HepG2 (cell line): ENCODE results near the gene TOR4A. TPM values are rescaled to one million over a fixed set of nuclear protein-coding genes. Genes with fewer than 3 reads are reported as not detected.

Experiments
- BCL6 ChIP-seq: IDR thresholded peaks from 2 replicates; pipeline ENCODE4 v1.6.1; 2016; ENCODE audit warnings: missing genetic modification reagents, missing compliant biosample characterization
- CHCHD3 ChIP-seq: sonication (generic); formaldehyde crosslinking; IDR thresholded peaks from 2 replicates; pipeline ENCODE4 v1.8.0; 2022; ENCODE audit warnings: mild to moderate bottlenecking, missing genetic modification reagents, moderate library complexity
- DMAP1 ChIP-seq: IDR thresholded peaks from 2 replicates; pipeline ENCODE4 v1.6.1; 2016
- GATA4 ChIP-seq: sonication (generic); IDR thresholded peaks from 2 replicates; pipeline ENCODE4 v1.6.1; 2016; ENCODE audit warnings: antibody characterized with exemption, low read depth, borderline replicate concordance
- HDAC2 ChIP-seq: sonication (generic); formaldehyde crosslinking; IDR thresholded peaks from 2 replicates; pipeline ENCODE4 v1.4.0; 2020; ENCODE audit warnings: missing genetic modification reagents
- HOXA9 ChIP-seq: sonication (generic); formaldehyde crosslinking; IDR thresholded peaks from 2 replicates; pipeline ENCODE4 v1.8.1; 2022; ENCODE audit warnings: missing genetic modification reagents, mild to moderate bottlenecking, moderate library complexity, borderline replicate concordance
- IRF2 ChIP-seq: IDR thresholded peaks from 2 replicates; pipeline ENCODE4 v1.6.1; 2018; ENCODE audit warnings: missing genetic modification reagents, missing compliant biosample characterization
- IRF9 ChIP-seq: sonication (generic); formaldehyde crosslinking; IDR thresholded peaks from 2 replicates; pipeline ENCODE4 v1.8.0; 2022; ENCODE audit warnings: missing genetic modification reagents, mild to moderate bottlenecking, borderline replicate concordance
- KMT2A ChIP-seq: sonication (generic); formaldehyde crosslinking; IDR thresholded peaks from 2 replicates; pipeline ENCODE4 v1.4.0; 2020; ENCODE audit warnings: missing genetic modification reagents
- MEF2D ChIP-seq: sonication (generic); formaldehyde crosslinking; IDR thresholded peaks from 2 replicates; pipeline ENCODE4 v1.5.1; 2020; ENCODE audit warnings: mild to moderate bottlenecking, missing genetic modification reagents
- NCOA5 ChIP-seq: sonication (generic); formaldehyde crosslinking; IDR thresholded peaks from 2 replicates; pipeline ENCODE4 v1.4.0; 2020; ENCODE audit warnings: missing genetic modification reagents
- NFATC3 ChIP-seq: sonication (generic); formaldehyde crosslinking; IDR thresholded peaks from 2 replicates; pipeline ENCODE4 v1.5.1; 2020; ENCODE audit warnings: mild to moderate bottlenecking, missing genetic modification reagents
- SOX5 ChIP-seq: IDR thresholded peaks from 2 replicates; pipeline ENCODE4 v1.6.1; 2016; ENCODE audit warnings: borderline replicate concordance
- TCF7 ChIP-seq: sonication (generic); IDR thresholded peaks from 2 replicates; pipeline ENCODE4 v1.6.1; 2016; ENCODE audit warnings: antibody characterized with exemption, low read depth
- ZBTB7B ChIP-seq: sonication (generic); formaldehyde crosslinking; IDR thresholded peaks from 2 replicates; pipeline ENCODE4 v1.4.0; 2020; ENCODE audit warnings: missing genetic modification reagents
- ZFX ChIP-seq: sonication (generic); formaldehyde crosslinking; IDR thresholded peaks from 2 replicates; pipeline ENCODE4 v1.4.0; 2020; ENCODE audit warnings: mild to moderate bottlenecking, low read depth, missing genetic modification reagents, moderate library complexity
- ZNF501 ChIP-seq: sonication (generic); formaldehyde crosslinking; IDR thresholded peaks from 2 replicates; pipeline ENCODE4 v1.5.1; 2020; ENCODE audit warnings: mild to moderate bottlenecking, moderate library complexity, missing genetic modification reagents
- ZNF549 ChIP-seq: sonication (generic); formaldehyde crosslinking; IDR thresholded peaks from 2 replicates; pipeline ENCODE4 v1.5.0; 2020; ENCODE audit warnings: missing genetic modification reagents
- ZNF713 ChIP-seq: sonication (generic); formaldehyde crosslinking; IDR thresholded peaks from 2 replicates; pipeline ENCODE4 v1.4.0; 2020; ENCODE audit warnings: mild to moderate bottlenecking, missing genetic modification reagents
- ZNF776 ChIP-seq: sonication (generic); formaldehyde crosslinking; IDR thresholded peaks from 2 replicates; pipeline ENCODE4 v1.4.0; 2020; ENCODE audit warnings: mild to moderate bottlenecking, missing genetic modification reagents
- ZNF788 ChIP-seq: sonication (generic); formaldehyde crosslinking; IDR thresholded peaks from 2 replicates; pipeline ENCODE4 v1.5.0; 2020; ENCODE audit warnings: mild to moderate bottlenecking, missing genetic modification reagents, borderline replicate concordance
- ZNF891 ChIP-seq: sonication (generic); formaldehyde crosslinking; IDR thresholded peaks from 2 replicates; pipeline ENCODE4 v1.5.0; 2020; ENCODE audit warnings: mild to moderate bottlenecking, missing genetic modification reagents
- polyA plus RNA-seq, 8 experiments: library from polyadenylated mRNA; depleted of rRNA in 3 of 8; stranded (reverse) in 7 of 8; unstranded in 1 of 8; fragments of >200 nt; fragmentation: Illumina TruSeq in 4 of 8; extraction: Trizol in 4 of 8; gene quantifications; 2 replicates each; pipeline versions ENCODE4 v1.2.1 to v1.2.3, GENCODE V29; 2011 to 2016; ENCODE audit warnings: low read depth in 4 of 8, missing spikeins in 1 of 8, mixed read lengths in 1 of 8; ENCODE audit not compliant: insufficient read depth in 1 of 8
- total RNA-seq, 5 experiments: library from RNA; depleted of rRNA; stranded (reverse); fragments of >200 nt; fragmentation: Illumina TruSeq; extraction: Trizol; gene quantifications; 2 replicates each; pipeline ENCODE4 v1.2.3, GENCODE V29; 2016; ENCODE audit warnings: low read depth in 1 of 5
- TF ChIP-seq, protein P1 (sequence below): sonication (generic); formaldehyde crosslinking; IDR thresholded peaks from 2 replicates; pipeline ENCODE4 v1.5.1; 2020; ENCODE audit warnings: mild to moderate bottlenecking, missing genetic modification reagents, moderate library complexity
- TF ChIP-seq, protein P2 (sequence below), 2 experiments: sonication (generic) in 1 of 2; formaldehyde crosslinking in 1 of 2; IDR thresholded peaks; 2 replicates each; pipeline versions ENCODE4 v1.4.0 to v1.6.1; 2018 to 2020; ENCODE audit warnings: missing genetic modification reagents in 2 of 2, borderline replicate concordance in 1 of 2, low read depth in 1 of 2, mild to moderate bottlenecking in 1 of 2, missing biosample characterization in 1 of 2
- TF ChIP-seq, protein P3 (sequence below): sonication (generic); formaldehyde crosslinking; IDR thresholded peaks from 2 replicates; pipeline ENCODE4 v1.5.1; 2020; ENCODE audit warnings: missing genetic modification reagents, mild to moderate bottlenecking, borderline replicate concordance

TOR4A gene
- total and polyA plus RNA-seq, 2 of the 13 experiments (the other 11 are each of a cell fraction or from before 2014, with no cell fraction given) = 11.1 to 14.2 TPM

- TF ChIP-seq, protein P1, sequence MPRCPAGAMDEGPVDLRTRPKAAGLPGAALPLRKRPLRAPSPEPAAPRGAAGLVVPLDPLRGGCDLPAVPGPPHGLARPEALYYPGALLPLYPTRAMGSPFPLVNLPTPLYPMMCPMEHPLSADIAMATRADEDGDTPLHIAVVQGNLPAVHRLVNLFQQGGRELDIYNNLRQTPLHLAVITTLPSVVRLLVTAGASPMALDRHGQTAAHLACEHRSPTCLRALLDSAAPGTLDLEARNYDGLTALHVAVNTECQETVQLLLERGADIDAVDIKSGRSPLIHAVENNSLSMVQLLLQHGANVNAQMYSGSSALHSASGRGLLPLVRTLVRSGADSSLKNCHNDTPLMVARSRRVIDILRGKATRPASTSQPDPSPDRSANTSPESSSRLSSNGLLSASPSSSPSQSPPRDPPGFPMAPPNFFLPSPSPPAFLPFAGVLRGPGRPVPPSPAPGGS (CRISPR knock-in tag) = no peak
- TF ChIP-seq DMAP1 (CRISPR knock-in tag) (no peak), IRF9 (CRISPR knock-in tag) (no peak), NFATC3 (CRISPR knock-in tag) (0 out of 2 replicates have a peak, but pooled peaks have one; percentile 37), GATA4 (no peak), ZNF713 (CRISPR knock-in tag) (no peak), MEF2D (0 out of 2 replicates have a peak, but pooled peaks have one; percentile 25), HDAC2 (CRISPR knock-in tag) (peak; percentile 53; the same call in 1 of the 2 replicates), BCL6 (CRISPR knock-in tag) (0 out of 2 replicates have a peak, but pooled peaks have one; percentile 37), ZNF891 (CRISPR knock-in tag) (no peak), ZNF788 (no peak; the same call in 1 of the 2 replicates), ZNF776 (CRISPR knock-in tag) (no peak), TCF7 (no peak), HOXA9 (0 out of 2 replicates have a peak, but pooled peaks have one; percentile 9), KMT2A (CRISPR knock-in tag) (no peak; the same call in 1 of the 2 replicates), CHCHD3 (CRISPR knock-in tag) (0 out of 2 replicates have a peak, but pooled peaks have one; percentile 46), ZNF501 (CRISPR knock-in tag) (peak; percentile 87), IRF2 (CRISPR knock-in tag) (peak; percentile 12; the same call in 1 of the 2 replicates), SOX5 (CRISPR knock-in tag) (no peak), ZNF549 (no peak), NCOA5 (CRISPR knock-in tag) (no peak), ZFX (CRISPR knock-in tag) (no peak), ZBTB7B (CRISPR knock-in tag) (peak; percentile 63)
- TF ChIP-seq, protein P2, sequence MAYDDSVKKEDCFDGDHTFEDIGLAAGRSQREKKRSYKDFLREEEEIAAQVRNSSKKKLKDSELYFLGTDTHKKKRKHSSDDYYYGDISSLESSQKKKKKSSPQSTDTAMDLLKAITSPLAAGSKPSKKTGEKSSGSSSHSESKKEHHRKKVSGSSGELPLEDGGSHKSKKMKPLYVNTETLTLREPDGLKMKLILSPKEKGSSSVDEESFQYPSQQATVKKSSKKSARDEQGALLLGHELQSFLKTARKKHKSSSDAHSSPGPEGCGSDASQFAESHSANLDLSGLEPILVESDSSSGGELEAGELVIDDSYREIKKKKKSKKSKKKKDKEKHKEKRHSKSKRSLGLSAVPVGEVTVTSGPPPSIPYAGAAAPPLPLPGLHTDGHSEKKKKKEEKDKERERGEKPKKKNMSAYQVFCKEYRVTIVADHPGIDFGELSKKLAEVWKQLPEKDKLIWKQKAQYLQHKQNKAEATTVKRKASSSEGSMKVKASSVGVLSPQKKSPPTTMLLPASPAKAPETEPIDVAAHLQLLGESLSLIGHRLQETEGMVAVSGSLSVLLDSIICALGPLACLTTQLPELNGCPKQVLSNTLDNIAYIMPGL (CRISPR knock-in tag; IDR thresholded peaks at IDR 0.05; ENCODE audit: borderline replicate concordance in 1 of 2, low read depth in 1 of 2) = peak; percentile 10 to 24; a peak in 2 of 4 replicates
- TF ChIP-seq, protein P3, sequence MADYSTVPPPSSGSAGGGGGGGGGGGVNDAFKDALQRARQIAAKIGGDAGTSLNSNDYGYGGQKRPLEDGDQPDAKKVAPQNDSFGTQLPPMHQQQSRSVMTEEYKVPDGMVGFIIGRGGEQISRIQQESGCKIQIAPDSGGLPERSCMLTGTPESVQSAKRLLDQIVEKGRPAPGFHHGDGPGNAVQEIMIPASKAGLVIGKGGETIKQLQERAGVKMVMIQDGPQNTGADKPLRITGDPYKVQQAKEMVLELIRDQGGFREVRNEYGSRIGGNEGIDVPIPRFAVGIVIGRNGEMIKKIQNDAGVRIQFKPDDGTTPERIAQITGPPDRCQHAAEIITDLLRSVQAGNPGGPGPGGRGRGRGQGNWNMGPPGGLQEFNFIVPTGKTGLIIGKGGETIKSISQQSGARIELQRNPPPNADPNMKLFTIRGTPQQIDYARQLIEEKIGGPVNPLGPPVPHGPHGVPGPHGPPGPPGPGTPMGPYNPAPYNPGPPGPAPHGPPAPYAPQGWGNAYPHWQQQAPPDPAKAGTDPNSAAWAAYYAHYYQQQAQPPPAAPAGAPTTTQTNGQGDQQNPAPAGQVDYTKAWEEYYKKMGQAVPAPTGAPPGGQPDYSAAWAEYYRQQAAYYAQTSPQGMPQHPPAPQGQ (CRISPR knock-in tag) = no peak
Observed at GRCh38 chr9:137241490-137242268, 35.8 kb upstream of the TOR4A start (continued).
